GM12878 (cell line): Measurements from ENCODE around the gene STX8. TPM values are rescaled to one million over a fixed set of nuclear protein-coding genes. Genes with fewer than 3 reads are reported as not detected.

Source experiments
- ATAC-seq: fragments of 200-7000 bp; cut with Tn5 transposase; 3 replicates; pipeline ENCODE4 v1.9.1; 2020; ENCODE audit warnings: mild to moderate bottlenecking, moderate library complexity
- BruUV-seq: library from RNA; stranded (reverse); fragments of 400-500 nt; replicated peaks from 2 replicates; lab custom pipeline; 2021; lab: Mats Ljungman, UMichigan
- CTCF ChIA-PET: fragments of 300-600 bp; sonication (Branson Sonifier 250); formaldehyde crosslinking; extraction: SDS; loops from one replicate; lab custom pipeline; 2021; ENCODE audit warnings: inconsistent platforms; lab: Yijun Ruan, JAX
- POLR2A ChIA-PET: fragments of 350-600 bp; formaldehyde crosslinking; extraction: SDS; loops from one replicate; lab custom pipeline; 2021; ENCODE audit warnings: inconsistent platforms; lab: Charles Lee
- RAD21 ChIA-PET: fragments of 300-600 bp; sonication (Branson Sonifier 250); formaldehyde crosslinking; loops from one replicate; lab custom pipeline; 2023; ENCODE audit warnings: antibody characterized with exemption; ENCODE audit not compliant: unreplicated experiment; lab: Charles Lee
- SMC1A ChIA-PET: fragments of 300-600 bp; sonication (Branson Sonifier 250); formaldehyde crosslinking; loops from one replicate; lab custom pipeline; 2023; ENCODE audit not compliant: unreplicated experiment, uncharacterized antibody; lab: Charles Lee
- DNase-seq: peaks from one replicate; pipeline ENCODE4 v3.0.0-alpha.2; 2011; ENCODE audit warnings: low read depth, low spot score
- FAIRE-seq: peaks from 3 replicates; lab custom pipeline; 2011; peaks lifted over from hg19 to GRCh38; lab: Jason Lieb, UNC
- H2AFZ ChIP-seq: 2 replicates; pipeline ENCODE4 v1.6.0; 2011; ENCODE audit warnings: low read depth, low read length, control low read depth; ENCODE audit not compliant: control insufficient read depth
- H3K27ac ChIP-seq: 2 replicates; pipeline ENCODE4 v1.5.1; 2011; ENCODE audit warnings: control low read depth; ENCODE audit not compliant: control insufficient read depth, insufficient read depth
- H3K27me3 ChIP-seq, 2 experiments: replicated peaks in 1 of 2; 2 replicates each; pipeline versions ENCODE4 v1.6.0 to v1.6.1; 2011; ENCODE audit warnings: low read length in 1 of 2; ENCODE audit not compliant: control insufficient read depth in 2 of 2, insufficient read depth in 2 of 2
- H3K36me3 ChIP-seq, 2 experiments: 2 replicates each; pipeline ENCODE4 v1.5.1; 2011; ENCODE audit warnings: low read length in 1 of 2; ENCODE audit not compliant: control insufficient read depth in 2 of 2, insufficient read depth in 2 of 2
- H3K4me1 ChIP-seq: 2 replicates; pipeline ENCODE4 v1.6.1; 2011; ENCODE audit warnings: mild to moderate bottlenecking, low read length, moderate library complexity, mixed read lengths; ENCODE audit not compliant: control insufficient read depth, insufficient read depth
- H3K4me2 ChIP-seq: 2 replicates; pipeline ENCODE4 v1.6.0; 2011; ENCODE audit warnings: control low read depth; ENCODE audit not compliant: control insufficient read depth, insufficient read depth
- H3K4me3 ChIP-seq: fragments of 200-600 bp; sonication (generic); 2 replicates; pipeline ENCODE4 v1.5.1; 2016
- H3K79me2 ChIP-seq: 2 replicates; pipeline ENCODE4 v1.6.0; 2011; ENCODE audit warnings: low read length; ENCODE audit not compliant: control insufficient read depth, insufficient read depth
- H3K9ac ChIP-seq: 2 replicates; pipeline ENCODE4 v1.8.0; 2011; ENCODE audit warnings: low read length, control low read depth, mixed read lengths; ENCODE audit not compliant: control insufficient read depth, insufficient read depth
- H3K9me3 ChIP-seq: replicated peaks from 3 replicates; pipeline ENCODE4 v1.5.1; 2011; ENCODE audit warnings: mild to moderate bottlenecking, low read length; ENCODE audit not compliant: control insufficient read depth, insufficient read depth
- H4K20me1 ChIP-seq: 2 replicates; pipeline ENCODE4 v1.6.0; 2011; ENCODE audit not compliant: control insufficient read depth, insufficient read depth
- ATF2 ChIP-seq: IDR thresholded peaks from 2 replicates; pipeline ENCODE4 v1.6.1; 2012; ENCODE audit warnings: low read length, inconsistent platforms
- BCL11A ChIP-seq: IDR thresholded peaks from 2 replicates; pipeline ENCODE4 v1.6.1; 2011; ENCODE audit warnings: low read depth, low read length
- BHLHE40 ChIP-seq, 2 experiments: fragments of 450-650 bp in 1 of 2; IDR thresholded peaks; 2 replicates each; pipeline ENCODE4 v1.6.1; 2011 to 2017; ENCODE audit warnings: low read depth in 2 of 2, borderline replicate concordance in 1 of 2, improper control_type of control experiment in 1 of 2, low read length in 1 of 2, mild to moderate bottlenecking in 1 of 2
- DPF2 ChIP-seq: fragments of 450-650 bp; IDR thresholded peaks from 2 replicates; pipeline ENCODE4 v1.6.1; 2017; ENCODE audit warnings: mild to moderate bottlenecking
- EP300 ChIP-seq, 2 experiments: fragments of 150-350 bp in 1 of 2; IDR thresholded peaks; 2 replicates each; pipeline ENCODE4 v1.6.1; 2011 to 2012; ENCODE audit warnings: low read depth in 2 of 2, low read length in 2 of 2, borderline replicate concordance in 1 of 2, improper control_type of control experiment in 1 of 2, inconsistent platforms in 1 of 2; ENCODE audit not compliant: control insufficient read depth in 1 of 2
- HCFC1 ChIP-seq: fragments of 150-350 bp; IDR thresholded peaks from 2 replicates; pipeline ENCODE4 v1.6.1; 2014; ENCODE audit warnings: low read length
- IKZF1 ChIP-seq: fragments of 450-650 bp; conservative IDR thresholded peaks from 2 replicates; pipeline ENCODE4 v1.6.1; 2017; ENCODE audit warnings: antibody characterized with exemption, mild to moderate bottlenecking
- IRF4 ChIP-seq: IDR thresholded peaks from 2 replicates; pipeline ENCODE4 v1.6.1; 2011; ENCODE audit warnings: low read depth, low read length
- MEF2A ChIP-seq: IDR thresholded peaks from 2 replicates; pipeline ENCODE4 v1.6.1; 2011; ENCODE audit warnings: low read depth, mild to moderate bottlenecking, low read length, moderate library complexity; ENCODE audit not compliant: insufficient read depth
- MEF2B ChIP-seq: fragments of 450-650 bp; IDR thresholded peaks from 2 replicates; pipeline ENCODE4 v1.6.1; 2018; ENCODE audit warnings: mild to moderate bottlenecking, moderate library complexity; ENCODE audit not compliant: partially characterized antibody, poor library complexity, severe bottlenecking
- NFIC ChIP-seq: IDR thresholded peaks from 2 replicates; pipeline ENCODE4 v1.6.1; 2012; ENCODE audit warnings: low read depth, mild to moderate bottlenecking, inconsistent platforms, low read length, moderate library complexity
- NR2F1 ChIP-seq: fragments of 450-650 bp; conservative IDR thresholded peaks from 2 replicates; pipeline ENCODE4 v1.6.1; 2017; ENCODE audit warnings: mild to moderate bottlenecking
- PKNOX1 ChIP-seq: fragments of 450-650 bp; IDR thresholded peaks from 2 replicates; pipeline ENCODE4 v1.6.1; 2016; ENCODE audit warnings: mild to moderate bottlenecking
- SMAD1 ChIP-seq: fragments of 450-650 bp; IDR thresholded peaks from 2 replicates; pipeline ENCODE4 v1.6.1; 2018; ENCODE audit warnings: mild to moderate bottlenecking, low read depth; ENCODE audit not compliant: partially characterized antibody
- SP1 ChIP-seq: IDR thresholded peaks from one replicate; pipeline ENCODE4 v1.6.1; 2011; ENCODE audit warnings: low read depth, low read length
- ZNF384 ChIP-seq: IDR thresholded peaks from 2 replicates; pipeline ENCODE4 v1.6.1; 2012; ENCODE audit warnings: low read depth, mild to moderate bottlenecking, low read length, improper control_type of control experiment, borderline replicate concordance
- WGBS: methylation state at CpG from one replicate; pipeline ENCODE4 v1.1.6; 2016; ENCODE audit warnings: low lambda C conversion rate; ENCODE audit not compliant: insufficient replicate concordance, insufficient coverage; ENCODE audit errors: missing lambda C conversion rate; 5-methylcytosine and 5-hydroxymethylcytosine counted together
- in situ Hi-C: fragments of 300-500 bp; cut with MboI; formaldehyde crosslinking; loops from 9 replicates; pipeline ENCODE4 v1.14.3; 2018; ENCODE audit warnings: mixed read lengths
- intact Hi-C: fragments of 100-400 bp; cut with micrococcal nuclease; formaldehyde crosslinking; loops from one replicate; pipeline ENCODE4 v1.14.2; 2022; ENCODE audit not compliant: unreplicated experiment
- polyA plus RNA-seq, 11 experiments: library from polyadenylated mRNA; depleted of rRNA in 4 of 11; unstranded in 6 of 11; stranded (reverse) in 5 of 11; fragments of >200 nt; fragmentation: Nextera tagmentation in 4 of 11; fragmentation: Illumina TruSeq in 1 of 11; extraction: Ambion mirVana in 4 of 11; extraction: Trizol in 1 of 11; gene quantifications; 1 replicate in 1 of 11; 2 replicates in 10 of 11; pipeline versions ENCODE4 v1.2.1 to v1.2.3, GENCODE V29; 2011 to 2016; ENCODE audit warnings: inconsistent platforms in 2 of 11, missing spikeins in 2 of 11, low read depth in 1 of 11
- total RNA-seq, 4 experiments: library from RNA; depleted of rRNA in 3 of 4; stranded (reverse); fragments of >200 nt in 3 of 4; fragmentation: Illumina TruSeq in 1 of 4; extraction: Trizol in 1 of 4; gene quantifications; 2 replicates each; pipeline versions ENCODE4 v1.2.1 to v1.2.3, GENCODE V29; 2013 to 2021
- TF ChIP-seq, protein P1 (sequence below): fragments of 450-650 bp; IDR thresholded peaks from 2 replicates; pipeline ENCODE4 v1.6.1; 2016; ENCODE audit warnings: mild to moderate bottlenecking
- TF ChIP-seq, protein P2 (sequence below): fragments of 450-650 bp; IDR thresholded peaks from 2 replicates; pipeline ENCODE4 v1.6.1; 2017; ENCODE audit warnings: low read depth, mild to moderate bottlenecking, moderate library complexity

STX8 gene
- total and polyA plus RNA-seq, 10 of the 15 experiments (the other 5 are each of a cell fraction or from before 2014, with no cell fraction given): 47.9 to 151 (median 72.9) TPM

GRCh38 chr17:9414471-9414870 is 161.1 kb downstream of the STX8 start:
- intact Hi-C loops (no loop called here), in situ Hi-C loops (no loop called here)
- FAIRE-seq (peak; percentile 94), DNase-seq (peak; percentile 89), ATAC-seq (peak; percentile 100)
- no peak overlapping the region for H3K4me3 ChIP-seq
- WGBS: 3% methylated on average over 2 of the region's 3 CpGs
- ChIA-PET POLR2A (interaction anchor here (0.7 to 1.8 kb wide), 3 partner anchors 8 to 419 kb away, joined by 3 to 5 read pairs (median 4); no protein-coding TSS in a partner anchor), CTCF (interaction anchor here (0.7 to 1.6 kb wide), 2 partner anchors 18 to 214 kb away, joined by 4 to 9 read pairs; no protein-coding TSS in a partner anchor), RAD21 (interaction anchor here (0.7 to 1.2 kb wide), 7 partner anchors 12 to 898 kb away, joined by 3 to 6 read pairs (median 3); no protein-coding TSS in a partner anchor), SMC1A (interaction anchor here (0.6 to 1.5 kb wide), 4 partner anchors 11 to 580 kb away, joined by 3 to 4 read pairs (median 4); no protein-coding TSS in a partner anchor)
- peaks cover 8% of the 10 kb centered on the region for H3K4me1 ChIP-seq
- H3K36me3 ChIP-seq: no peaks in the 10 kb centered on the region
- no peak overlapping the region for H2AFZ ChIP-seq
- no peaks in the 10 kb centered on the region for H3K79me2 ChIP-seq
- BruUV-seq: no TSS peak
- no peaks in the 10 kb centered on the region for H3K27me3 ChIP-seq
- peaks cover 5% of the 10 kb centered on the region for H4K20me1 ChIP-seq
- H3K9ac ChIP-seq: no peak overlapping the region
- no peak overlapping the region for H3K27ac ChIP-seq
- H3K4me2 ChIP-seq: no peak overlapping the region
- H3K9me3 ChIP-seq: peaks cover 2% of the 10 kb centered on the region; the same call in 1 of the 3 replicates
- TF ChIP-seq BHLHE40 (IDR thresholded peaks at IDR 0.05; ENCODE audit: borderline replicate concordance in 1 of 2, low read depth in 2 of 2, low read length in 1 of 2) (peak; percentile 38 to 46; a peak in 2 of 4 replicates), DPF2 (0 out of 2 replicates have a peak, but pooled peaks have one; percentile 42), HCFC1 (no peak), PKNOX1 (peak; percentile 68), ATF2 (peak; percentile 63), NFIC (0 out of 2 replicates have a peak, but pooled peaks have one; percentile 17), MEF2A (0 out of 2 replicates have a peak, but pooled peaks have one; percentile 24), BCL11A (0 out of 2 replicates have a peak, but pooled peaks have one; percentile 46), ZNF384 (peak; percentile 89), IRF4 (0 out of 2 replicates have a peak, but pooled peaks have one; percentile 45), SMAD1 (no peak), EP300 (IDR thresholded peaks at IDR 0.05; ENCODE audit: borderline replicate concordance in 1 of 2, control insufficient read depth in 1 of 2, low read depth in 2 of 2, low read length in 2 of 2) (peak; percentile 40 to 80; a peak in 3 of 4 replicates), NR2F1 (peak; percentile 98), SP1 (peak; percentile 21), IKZF1 (peak; percentile 31; the same call in 1 of the 2 replicates), MEF2B (peak; percentile 66)
- TF ChIP-seq, protein P1, sequence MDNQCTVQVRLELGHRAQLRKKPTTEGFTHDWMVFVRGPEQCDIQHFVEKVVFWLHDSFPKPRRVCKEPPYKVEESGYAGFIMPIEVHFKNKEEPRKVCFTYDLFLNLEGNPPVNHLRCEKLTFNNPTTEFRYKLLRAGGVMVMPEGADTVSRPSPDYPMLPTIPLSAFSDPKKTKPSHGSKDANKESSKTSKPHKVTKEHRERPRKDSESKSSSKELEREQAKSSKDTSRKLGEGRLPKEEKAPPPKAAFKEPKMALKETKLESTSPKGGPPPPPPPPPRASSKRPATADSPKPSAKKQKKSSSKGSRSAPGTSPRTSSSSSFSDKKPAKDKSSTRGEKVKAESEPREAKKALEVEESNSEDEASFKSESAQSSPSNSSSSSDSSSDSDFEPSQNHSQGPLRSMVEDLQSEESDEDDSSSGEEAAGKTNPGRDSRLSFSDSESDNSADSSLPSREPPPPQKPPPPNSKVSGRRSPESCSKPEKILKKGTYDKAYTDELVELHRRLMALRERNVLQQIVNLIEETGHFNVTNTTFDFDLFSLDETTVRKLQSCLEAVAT: peak; percentile 71
- TF ChIP-seq, protein P2, sequence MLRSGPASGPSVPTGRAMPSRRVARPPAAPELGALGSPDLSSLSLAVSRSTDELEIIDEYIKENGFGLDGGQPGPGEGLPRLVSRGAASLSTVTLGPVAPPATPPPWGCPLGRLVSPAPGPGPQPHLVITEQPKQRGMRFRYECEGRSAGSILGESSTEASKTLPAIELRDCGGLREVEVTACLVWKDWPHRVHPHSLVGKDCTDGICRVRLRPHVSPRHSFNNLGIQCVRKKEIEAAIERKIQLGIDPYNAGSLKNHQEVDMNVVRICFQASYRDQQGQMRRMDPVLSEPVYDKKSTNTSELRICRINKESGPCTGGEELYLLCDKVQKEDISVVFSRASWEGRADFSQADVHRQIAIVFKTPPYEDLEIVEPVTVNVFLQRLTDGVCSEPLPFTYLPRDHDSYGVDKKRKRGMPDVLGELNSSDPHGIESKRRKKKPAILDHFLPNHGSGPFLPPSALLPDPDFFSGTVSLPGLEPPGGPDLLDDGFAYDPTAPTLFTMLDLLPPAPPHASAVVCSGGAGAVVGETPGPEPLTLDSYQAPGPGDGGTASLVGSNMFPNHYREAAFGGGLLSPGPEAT: peak; percentile 38; the same call in 1 of the 2 replicates
